COLO668 (cell line): ENCODE data around the gene CXCR5.

Experiments used
- DNase-seq: peaks from one replicate; lab custom pipeline; 2025; ENCODE audit not compliant: unreplicated experiment; lab: John Stamatoyannopoulos, UW

CXCR5 gene

GRCh38 chr11:118876286-118876685, 7.4 kb upstream of the CXCR5 start:
- DNase-seq, result no peak

- DNase-seq, result no peak
Measured at GRCh38 chr11:118877487-118878162, 6.1 kb upstream of the CXCR5 start.

- DNase-seq, result no peak
Measured at GRCh38 chr11:118878163-118878563, 5.5 kb upstream of the CXCR5 start.

- no peak for DNase-seq
Measured at GRCh38 chr11:118881228-118881627, 2.5 kb upstream of the CXCR5 start.

- no peak for DNase-seq
Measured at GRCh38 chr11:118882491-118882890, 1.2 kb upstream of the CXCR5 start.

- DNase-seq, result no peak
Measured at GRCh38 chr11:118883004-118883367, 706 bp upstream of the CXCR5 start.

- DNase-seq, result no peak
Measured at GRCh38 chr11:118884875-118885274, 1.2 kb downstream of the CXCR5 start.

GRCh38 chr11:118885319-118885718, 1.6 kb downstream of the CXCR5 start:
- no peak for DNase-seq

GRCh38 chr11:118885831-118886565, 2.3 kb downstream of the CXCR5 start:
- DNase-seq, result no peak

GRCh38 chr11:118886681-118887111, 3.0 kb downstream of the CXCR5 start:
- no peak for DNase-seq

- DNase-seq, result no peak
Measured at GRCh38 chr11:118887206-118887605, 3.5 kb downstream of the CXCR5 start.

- DNase-seq, result no peak
Measured at GRCh38 chr11:118888398-118888797, 4.7 kb downstream of the CXCR5 start.

- no peak for DNase-seq
Measured at GRCh38 chr11:118889797-118890196, 6.1 kb downstream of the CXCR5 start.

- peak; percentile 85 for DNase-seq
Measured at GRCh38 chr11:118892514-118892913, 8.8 kb downstream of the CXCR5 start.

GRCh38 chr11:118892964-118893363, 9.3 kb downstream of the CXCR5 start:
- no peak for DNase-seq

GRCh38 chr11:118893662-118894061, 10.0 kb downstream of the CXCR5 start:
- no peak for DNase-seq

- no peak for DNase-seq
Measured at GRCh38 chr11:118894192-118894591, 10.5 kb downstream of the CXCR5 start.

GRCh38 chr11:118895093-118896039, 11.7 kb downstream of the CXCR5 start:
- DNase-seq, result peak; percentile 72

- no peak for DNase-seq
Measured at GRCh38 chr11:118896472-118896913, 12.8 kb downstream of the CXCR5 start.

GRCh38 chr11:118896921-118897591, 13.4 kb downstream of the CXCR5 start:
- no peak for DNase-seq
